ENCODE results near the gene XCL2. TPM values are rescaled to one million over a fixed set of nuclear protein-coding genes. Genes with fewer than 3 reads are reported as not detected.

XCL2 gene
- total RNA-seq, 4 donors from 2014 or later: 1.7 to 4.5 TPM; not detected in 2

DNA sequence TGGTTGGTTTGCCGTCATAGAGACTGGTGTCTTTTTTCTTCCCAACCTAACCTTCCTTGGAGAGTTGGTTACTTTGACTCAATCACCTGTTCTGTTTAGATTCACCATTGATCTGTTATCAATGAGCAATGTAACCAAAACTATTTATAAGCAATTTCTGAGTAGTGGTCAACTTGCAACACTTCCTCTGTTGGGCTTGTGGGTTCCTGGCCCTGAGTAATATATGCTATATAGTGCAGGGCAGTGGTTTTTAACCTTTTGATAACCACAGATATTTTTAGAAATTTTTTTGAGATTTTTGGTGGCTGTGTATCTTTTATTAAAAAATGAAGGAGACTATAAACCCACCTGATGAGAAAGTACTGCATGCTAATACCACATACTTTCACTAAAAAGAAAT is 23.2 kb upstream of the XCL2 start:
- Histone ChIP-seq H3K36me3 (no peaks in the 10 kb centered on the region), H3K4me3 (no peak overlapping the region), H3K27me3 (no peaks in the 10 kb centered on the region), H3K9me3 (no peaks in the 10 kb centered on the region), H3K27ac (no peak overlapping the region), H3K4me1 (no peaks in the 10 kb centered on the region)
- intact Hi-C loops (cut with DNase I; ENCODE audit: low total_unique reads): loop anchor here (10.0 kb wide), 1 partner anchor 122 kb away; no protein-coding TSS in a partner anchor
- no peak for TF ChIP-seq POLR2A (IDR thresholded peaks at IDR 0.05)
- no peak for TF ChIP-seq EP300 (IDR thresholded peaks at IDR 0.05; ENCODE audit: low read depth)
- TF ChIP-seq POLR2AphosphoS5 (IDR thresholded peaks at IDR 0.05): no peak
- TF ChIP-seq CTCF (IDR thresholded peaks at IDR 0.05): no peak
- WGBS, 2 donors (ENCODE audit: low coverage in 1 of 2): 88 to 90% methylated on average over 1 of the region's 1 CpG
- no peak for DNase-seq
- in situ Hi-C loops (cut with MboI; ENCODE audit: low pct_ligation_motif_present in 1 of 4, low pct_unique_long_range_greater_than_20kb in 1 of 4, low sequenced_read_pairs in 3 of 4): loop anchor here in 2 of 4 donors (25.0 kb wide), 2 partner anchors 130 to 230 kb away; no protein-coding TSS in a partner anchor

DNA sequence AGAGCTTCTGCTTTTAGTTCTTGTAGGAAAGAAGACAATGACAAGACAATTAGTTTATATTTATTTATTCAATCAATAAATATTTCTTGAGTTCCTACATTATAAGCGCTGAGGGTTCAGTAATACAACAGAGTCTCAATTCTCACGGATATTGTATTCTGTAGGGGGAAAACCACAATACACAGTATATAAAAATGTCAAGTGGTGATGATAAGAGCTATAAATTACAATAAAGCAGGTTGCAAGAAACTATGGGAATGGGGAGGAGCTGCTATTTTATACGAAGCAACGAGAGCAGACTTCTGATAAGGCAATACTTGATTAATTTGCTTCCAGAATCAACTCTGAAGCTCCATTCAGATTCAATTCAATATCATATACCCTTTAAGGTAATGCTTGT is 22.0 kb upstream of the XCL2 start:
- WGBS, 2 donors (ENCODE audit: low coverage in 1 of 2): 31 to 32% methylated on average over 4 of the region's 4 CpGs
- Histone ChIP-seq H3K36me3 (no peaks in the 10 kb centered on the region), H3K4me3 (no peak overlapping the region), H3K9me3 (no peaks in the 10 kb centered on the region), H3K27me3 (no peaks in the 10 kb centered on the region), H3K27ac (no peak overlapping the region), H3K4me1 (no peaks in the 10 kb centered on the region)
- TF ChIP-seq POLR2AphosphoS5 (IDR thresholded peaks at IDR 0.05) (no peak), EP300 (IDR thresholded peaks at IDR 0.05; ENCODE audit: low read depth) (no peak), CTCF (IDR thresholded peaks at IDR 0.05) (no peak), POLR2A (IDR thresholded peaks at IDR 0.05) (no peak)
- in situ Hi-C loops (cut with MboI; ENCODE audit: low pct_ligation_motif_present in 1 of 4, low pct_unique_long_range_greater_than_20kb in 1 of 4, low sequenced_read_pairs in 3 of 4) (loop anchor here in 2 of 4 donors (25.0 kb wide), 2 partner anchors 129 to 229 kb away; no protein-coding TSS in a partner anchor), intact Hi-C loops (cut with DNase I; ENCODE audit: low total_unique reads) (loop anchor here (10.0 kb wide), 1 partner anchor 121 kb away; no protein-coding TSS in a partner anchor)
- DNase-seq: no peak

DNA sequence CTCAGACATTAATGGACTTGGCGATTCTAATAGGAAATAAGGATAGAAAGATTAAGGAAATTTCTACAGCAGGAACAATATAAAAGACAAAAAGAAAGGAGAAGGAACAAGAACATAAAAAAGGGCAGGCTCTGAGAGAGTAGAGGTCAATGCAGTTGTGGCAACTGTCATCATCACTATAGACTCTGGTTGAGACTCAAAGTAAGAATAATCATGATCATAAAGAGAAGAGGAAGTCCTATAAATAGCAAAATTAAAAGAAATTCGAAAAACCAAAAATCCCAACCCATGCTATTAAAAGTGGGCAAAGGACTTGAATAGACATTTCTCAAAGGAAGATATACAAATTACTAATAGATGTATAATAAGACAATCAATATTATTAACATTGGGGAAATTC is 18.2 kb upstream of the XCL2 start:
- intact Hi-C loops (cut with DNase I; ENCODE audit: low total_unique reads) (loop anchor here (10.0 kb wide), 1 partner anchor 117 kb away; no protein-coding TSS in a partner anchor), in situ Hi-C loops (cut with MboI; ENCODE audit: low pct_ligation_motif_present in 1 of 4, low pct_unique_long_range_greater_than_20kb in 1 of 4, low sequenced_read_pairs in 3 of 4) (loop anchor here in 2 of 4 donors (25.0 kb wide), 2 partner anchors 125 to 225 kb away; no protein-coding TSS in a partner anchor)
- no peak overlapping the region for H3K27ac ChIP-seq
- H3K4me3 ChIP-seq: no peak overlapping the region
- no peaks in the 10 kb centered on the region for H3K27me3 ChIP-seq
- H3K9me3 ChIP-seq: no peaks in the 10 kb centered on the region
- H3K4me1 ChIP-seq: peaks cover 0 to 2% (median 0%) of the 10 kb centered on the region in 4 donors
- H3K36me3 ChIP-seq: no peaks in the 10 kb centered on the region
- TF ChIP-seq POLR2AphosphoS5 (IDR thresholded peaks at IDR 0.05): no peak
- TF ChIP-seq POLR2A (IDR thresholded peaks at IDR 0.05): no peak
- TF ChIP-seq EP300 (IDR thresholded peaks at IDR 0.05; ENCODE audit: low read depth): no peak
- TF ChIP-seq CTCF (IDR thresholded peaks at IDR 0.05): no peak
- no peak for DNase-seq
- WGBS, 2 donors (ENCODE audit: low coverage in 1 of 2): 65 to 82% methylated on average over 2 of the region's 2 CpGs

DNA sequence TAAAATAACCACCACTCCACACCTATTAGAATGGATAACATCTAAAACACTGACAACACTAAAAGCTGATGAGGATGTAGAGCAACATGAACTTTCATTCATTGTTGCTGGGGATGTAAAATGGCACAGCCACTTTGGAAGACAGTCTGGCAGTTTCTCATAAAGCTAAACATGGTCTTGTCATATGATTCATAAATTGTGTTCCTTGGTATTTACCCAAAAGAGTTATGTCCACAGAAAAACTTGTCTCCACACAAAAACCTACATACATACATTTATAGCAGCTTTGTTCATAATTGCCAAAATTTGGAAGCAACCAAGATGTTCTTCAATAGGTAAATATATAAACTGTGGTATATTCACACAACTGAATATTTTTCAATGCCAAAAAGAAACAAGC is 16.6 kb upstream of the XCL2 start:
- Histone ChIP-seq H3K36me3 (no peaks in the 10 kb centered on the region), H3K27ac (no peak overlapping the region), H3K9me3 (no peaks in the 10 kb centered on the region), H3K27me3 (no peaks in the 10 kb centered on the region), H3K4me1 (peaks cover 0 to 2% (median 0%) of the 10 kb centered on the region in 4 donors), H3K4me3 (no peak overlapping the region)
- intact Hi-C loops (cut with DNase I; ENCODE audit: low total_unique reads) (loop anchor here (10.0 kb wide), 1 partner anchor 116 kb away; no protein-coding TSS in a partner anchor), in situ Hi-C loops (cut with MboI; ENCODE audit: low pct_ligation_motif_present in 1 of 4, low pct_unique_long_range_greater_than_20kb in 1 of 4, low sequenced_read_pairs in 3 of 4) (loop anchor here in 2 of 4 donors (25.0 kb wide), 2 partner anchors 123 to 223 kb away; no protein-coding TSS in a partner anchor)
- TF ChIP-seq EP300 (IDR thresholded peaks at IDR 0.05; ENCODE audit: low read depth) (no peak), POLR2A (IDR thresholded peaks at IDR 0.05) (no peak), CTCF (IDR thresholded peaks at IDR 0.05) (no peak), POLR2AphosphoS5 (IDR thresholded peaks at IDR 0.05) (no peak)
- DNase-seq: no peak
